ENCODE measurements around the gene LSM7.

GRCh38 chr19:2274931-2275535, 53.4 kb downstream of the LSM7 start:
- TF ChIP-seq CTCF (conservative IDR thresholded peaks at IDR 0.05 in 1 of 2, IDR thresholded peaks at IDR 0.05 in 1 of 2; ENCODE audit: extremely low read depth in 1 of 2, insufficient read depth in 1 of 2, low read depth in 1 of 2, low read length in 2 of 2) (peak; percentile 44 to 62), EZH2 (IDR thresholded peaks at IDR 0.05; ENCODE audit: borderline replicate concordance, low read length) (no peak)

Data from mammary epithelial cell (primary cell).